Lower lobe of right lung (tissue), 2 donors: Measurements from ENCODE around the gene MTCL1. TPM values are rescaled to one million over a fixed set of nuclear protein-coding genes. Genes with fewer than 3 reads are reported as not detected.

Experiments
- ATAC-seq, 2 donors: fragments of 200-7000 bp; cut with Tn5 transposase; one replicate each; pipeline ENCODE4 v1.9.1; 2020 to 2022; ENCODE audit warnings: mild to moderate bottlenecking in 2 of 2, moderate library complexity in 2 of 2
- DNase-seq: peaks from one replicate; pipeline ENCODE4 v3.0.0-alpha.2; 2020
- H3K27ac ChIP-seq: fragments of 200-600 bp; one replicate; pipeline ENCODE4 v1.8.0; 2022
- H3K27me3 ChIP-seq: fragments of 200-600 bp; one replicate; pipeline ENCODE4 v1.8.0; 2022; ENCODE audit warnings: low read depth
- H3K36me3 ChIP-seq: fragments of 200-600 bp; one replicate; pipeline ENCODE4 v1.8.0; 2022; ENCODE audit warnings: mild to moderate bottlenecking
- H3K4me1 ChIP-seq: fragments of 200-600 bp; one replicate; pipeline ENCODE4 v1.8.0; 2022
- H3K4me3 ChIP-seq: fragments of 200-600 bp; one replicate; pipeline ENCODE4 v1.8.0; 2022; ENCODE audit warnings: mild to moderate bottlenecking
- H3K9me3 ChIP-seq: fragments of 200-600 bp; one replicate; pipeline ENCODE4 v1.8.0; 2022
- intact Hi-C: fragments of 100-400 bp; cut with DNase I; formaldehyde crosslinking; loops from one replicate; pipeline ENCODE4 v1.11.0; 2022
- total RNA-seq: library from RNA; stranded (reverse); fragmentation: NEBNext Ultra II Directional; extraction: Animal tissue kit (Norgen Biotek cat#: 25700); gene quantifications from one replicate; pipeline ENCODE4 v1.2.1, GENCODE V29; 2021
- TF ChIP-seq, protein P1 (sequence below): fragments of 200-600 bp; IDR thresholded peaks from one replicate; pipeline ENCODE4 v1.8.0; 2022; ENCODE audit warnings: antibody characterized with exemption, mild to moderate bottlenecking
- donor health status: DM: no; HTN: yes; CAD: no; lungs with severe emphysema.

MTCL1 gene
- total RNA-seq, 1 donor from 2014 or later = 7.9 TPM

- no peaks in the 10 kb centered on the region for H3K9me3 ChIP-seq
- TF ChIP-seq, protein P1, sequence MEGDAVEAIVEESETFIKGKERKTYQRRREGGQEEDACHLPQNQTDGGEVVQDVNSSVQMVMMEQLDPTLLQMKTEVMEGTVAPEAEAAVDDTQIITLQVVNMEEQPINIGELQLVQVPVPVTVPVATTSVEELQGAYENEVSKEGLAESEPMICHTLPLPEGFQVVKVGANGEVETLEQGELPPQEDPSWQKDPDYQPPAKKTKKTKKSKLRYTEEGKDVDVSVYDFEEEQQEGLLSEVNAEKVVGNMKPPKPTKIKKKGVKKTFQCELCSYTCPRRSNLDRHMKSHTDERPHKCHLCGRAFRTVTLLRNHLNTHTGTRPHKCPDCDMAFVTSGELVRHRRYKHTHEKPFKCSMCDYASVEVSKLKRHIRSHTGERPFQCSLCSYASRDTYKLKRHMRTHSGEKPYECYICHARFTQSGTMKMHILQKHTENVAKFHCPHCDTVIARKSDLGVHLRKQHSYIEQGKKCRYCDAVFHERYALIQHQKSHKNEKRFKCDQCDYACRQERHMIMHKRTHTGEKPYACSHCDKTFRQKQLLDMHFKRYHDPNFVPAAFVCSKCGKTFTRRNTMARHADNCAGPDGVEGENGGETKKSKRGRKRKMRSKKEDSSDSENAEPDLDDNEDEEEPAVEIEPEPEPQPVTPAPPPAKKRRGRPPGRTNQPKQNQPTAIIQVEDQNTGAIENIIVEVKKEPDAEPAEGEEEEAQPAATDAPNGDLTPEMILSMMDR = no peak
- ATAC-seq (no peak), DNase-seq (no peak)
- no peak overlapping the region for H3K27ac ChIP-seq
- H3K4me1 ChIP-seq = no peaks in the 10 kb centered on the region
- intact Hi-C loops = no loop called here
- no peak overlapping the region for H3K4me3 ChIP-seq
- H3K36me3 ChIP-seq = no peaks in the 10 kb centered on the region
- H3K27me3 ChIP-seq = no peaks in the 10 kb centered on the region
Observed at GRCh38 chr18:8866679-8867078, 161.3 kb downstream of the MTCL1 start.

DNA sequence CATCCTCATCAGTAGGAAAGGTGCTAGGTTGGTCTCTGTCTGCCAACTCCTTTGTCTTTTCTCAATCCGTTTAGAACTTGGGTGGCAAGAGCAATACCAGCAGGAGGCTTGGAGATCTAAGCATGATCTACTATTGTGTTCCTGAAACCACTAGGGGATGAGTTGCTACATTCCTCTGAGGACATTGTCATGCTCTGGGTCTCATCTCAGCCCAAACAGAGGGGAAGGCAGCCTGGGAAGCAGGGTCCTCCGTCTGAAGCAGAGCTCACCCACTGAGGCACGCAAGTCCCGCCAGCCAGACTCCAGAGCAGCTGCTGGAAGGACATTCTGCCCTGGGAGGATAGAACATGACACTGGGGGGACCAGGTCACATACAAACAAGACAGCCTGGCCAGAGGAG, 162.9 kb downstream of the MTCL1 start:
- no peak overlapping the region for H3K27ac ChIP-seq
- no peak overlapping the region for H3K4me3 ChIP-seq
- DNase-seq (no peak), ATAC-seq (no peak)
- no peaks in the 10 kb centered on the region for H3K27me3 ChIP-seq
- H3K4me1 ChIP-seq = no peaks in the 10 kb centered on the region
- intact Hi-C loops = no loop called here
- TF ChIP-seq, protein P1 = no peak
- no peaks in the 10 kb centered on the region for H3K36me3 ChIP-seq
- no peaks in the 10 kb centered on the region for H3K9me3 ChIP-seq

DNA sequence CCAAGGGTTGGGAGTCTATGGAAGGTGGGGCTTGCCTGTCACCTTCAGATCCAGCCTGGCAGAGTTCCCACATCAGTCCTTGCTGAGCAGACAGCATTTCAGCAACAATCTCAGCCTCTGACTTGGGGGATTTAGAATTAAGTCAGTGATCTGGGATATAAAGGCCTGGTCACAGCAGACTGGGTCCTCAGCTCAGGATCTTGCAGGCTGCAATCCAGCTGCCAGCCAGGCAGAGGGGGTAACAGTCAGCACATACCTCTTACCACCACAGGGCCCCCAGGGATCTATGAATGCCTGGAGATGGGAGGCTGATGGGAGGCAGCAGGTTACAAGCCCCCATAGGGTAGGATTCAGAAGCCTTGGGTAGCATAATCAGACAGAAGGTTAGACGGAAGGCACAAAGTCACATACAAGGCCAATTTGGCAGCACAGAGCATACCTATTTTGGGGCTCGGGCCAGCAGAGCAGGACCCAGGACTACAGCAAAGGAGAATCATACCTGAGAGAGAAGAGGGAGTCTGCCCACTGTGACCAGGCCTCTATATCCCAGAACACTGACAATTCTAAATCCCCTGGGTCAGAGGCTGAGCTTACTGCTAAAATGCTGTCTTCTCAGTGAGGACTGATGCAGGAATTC, 163.5 kb downstream of the MTCL1 start:
- H3K27me3 ChIP-seq = no peaks in the 10 kb centered on the region
- intact Hi-C loops = no loop called here
- no peaks in the 10 kb centered on the region for H3K4me1 ChIP-seq
- H3K36me3 ChIP-seq = no peaks in the 10 kb centered on the region
- no peak for ATAC-seq
- H3K4me3 ChIP-seq = no peak overlapping the region
- no peaks in the 10 kb centered on the region for H3K9me3 ChIP-seq
- TF ChIP-seq, protein P1 = no peak
- no peak overlapping the region for H3K27ac ChIP-seq
- DNase-seq = no peak

DNA sequence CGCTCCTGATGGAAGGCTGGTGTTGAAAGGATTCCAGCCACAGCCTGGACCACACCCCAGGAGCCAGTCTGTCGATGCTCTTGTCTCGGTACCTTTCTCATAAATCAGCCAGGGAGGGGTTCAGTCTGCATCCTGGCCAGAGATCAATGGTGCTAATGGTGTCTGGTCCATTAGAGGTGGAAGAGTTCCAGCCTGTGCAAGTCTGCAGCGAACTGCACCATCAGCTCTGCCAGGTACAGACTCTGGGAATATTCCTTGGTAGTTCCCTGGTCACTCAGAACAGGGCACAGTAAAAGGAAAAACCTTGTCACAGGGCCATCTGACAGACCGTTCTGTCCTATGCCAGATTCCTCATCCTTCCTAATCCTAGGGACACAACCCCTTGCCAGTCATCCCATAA, 164.3 kb downstream of the MTCL1 start:
- ATAC-seq = no peak
- H3K4me3 ChIP-seq = no peak overlapping the region

GRCh38 chr18:8870528-8870927, 165.2 kb downstream of the MTCL1 start:
- Histone ChIP-seq H3K27me3 (no peaks in the 10 kb centered on the region), H3K36me3 (no peaks in the 10 kb centered on the region), H3K4me3 (no peak overlapping the region), H3K4me1 (no peaks in the 10 kb centered on the region), H3K9me3 (no peaks in the 10 kb centered on the region), H3K27ac (no peak overlapping the region)
- TF ChIP-seq, protein P1 = no peak
- DNase-seq (no peak), ATAC-seq (no peak)
- intact Hi-C loops = no loop called here

More for the DNA sequence above, 164.3 kb downstream of the MTCL1 start:
- Histone ChIP-seq H3K27ac (no peak overlapping the region), H3K36me3 (no peaks in the 10 kb centered on the region), H3K27me3 (no peaks in the 10 kb centered on the region), H3K4me1 (no peaks in the 10 kb centered on the region), H3K9me3 (no peaks in the 10 kb centered on the region)
- intact Hi-C loops = no loop called here
- DNase-seq = no peak
- TF ChIP-seq, protein P1 = no peak
